C1 segment of cervical spinal cord (tissue), 14 donors: ENCODE results near the gene CPT1B.
A peak's percentile ranks its signal among the peaks of the same experiment; 100 is the strongest.

ENCODE experiments used
- DNase-seq, 14 donors: peaks; one replicate each; lab custom pipeline; 2025; lab: John Stamatoyannopoulos, UW

Gene CPT1B

GRCh38 chr22:50585781-50586180 is 7.6 kb upstream of the CPT1B start:
- no peak for DNase-seq

GRCh38 chr22:50585238-50585637 is 7.0 kb upstream of the CPT1B start:
- DNase-seq, result no peak

GRCh38 chr22:50584106-50585096 is 6.2 kb upstream of the CPT1B start:
- no peak for DNase-seq

GRCh38 chr22:50583294-50583861 is 5.2 kb upstream of the CPT1B start:
- peak in 1 of 14 donors; percentile 42 for DNase-seq

GRCh38 chr22:50582493-50583293 is 4.5 kb upstream of the CPT1B start, which contains the start of gene CHKB:
Gene CHKB, minus strand, starts transcription at chr22:50582849. Its CDS starts 68 bp downstream, at chr22:50582781.
- DNase-seq, result peak; percentile 71 to 99 (median 98)

GRCh38 chr22:50581950-50582492 is 3.8 kb upstream of the CPT1B start:
- no peak for DNase-seq

- DNase-seq, result no peak
These were observed 3.1 kb upstream of the CPT1B start for GRCh38 chr22:50581031-50581949.

GRCh38 chr22:50579752-50580151 is 1.5 kb upstream of the CPT1B start:
- no peak for DNase-seq

- peak in 1 of 14 donors; percentile 31 for DNase-seq
These were observed 616 bp upstream of the CPT1B start for GRCh38 chr22:50578776-50579310.

- DNase-seq, result no peak
These were observed 585 bp downstream of the CPT1B start for GRCh38 chr22:50577697-50577986.

- no peak for DNase-seq
These were observed 1.2 kb downstream of the CPT1B start for GRCh38 chr22:50576806-50577696.

- DNase-seq, result peak in 1 of 14 donors; percentile 80
These were observed 2.2 kb downstream of the CPT1B start for GRCh38 chr22:50576070-50576469.

GRCh38 chr22:50575426-50575941 is 2.7 kb downstream of the CPT1B start:
- no peak for DNase-seq

- no peak for DNase-seq
These were observed 3.9 kb downstream of the CPT1B start for GRCh38 chr22:50574383-50574755.

- no peak for DNase-seq
These were observed 4.5 kb downstream of the CPT1B start for GRCh38 chr22:50573491-50574382.

GRCh38 chr22:50572965-50573364 is 5.3 kb downstream of the CPT1B start:
- no peak for DNase-seq

- no peak for DNase-seq
These were observed 6.7 kb downstream of the CPT1B start for GRCh38 chr22:50571264-50572175.
